ENCODE data around the gene GALNT2. TPM values are rescaled to one million over a fixed set of nuclear protein-coding genes. Genes with fewer than 3 reads are reported as not detected.

Gene GALNT2
- total RNA-seq, 1 donor from 2014 or later: 29.3 TPM

DNA sequence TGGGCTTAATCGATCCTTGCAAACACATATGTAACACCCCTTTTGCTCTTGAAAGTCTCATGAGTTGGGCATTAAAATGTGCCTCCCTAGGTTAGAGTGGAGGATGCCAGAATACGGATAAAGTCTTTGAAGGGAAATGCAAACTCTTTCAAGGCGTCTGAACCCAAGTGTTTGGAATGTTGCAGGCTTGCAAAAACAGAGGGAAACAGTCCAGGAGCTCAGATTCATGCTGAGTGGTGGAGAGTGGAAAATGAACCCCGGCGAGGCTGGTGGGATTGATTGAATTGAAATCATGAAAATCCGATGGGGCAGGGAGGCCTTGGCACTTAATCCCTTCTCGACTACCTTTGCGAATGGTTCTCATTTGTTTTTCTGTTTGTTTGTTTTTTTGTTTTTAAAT, 183.6 kb downstream of the GALNT2 start:
- intact Hi-C loops (cut with DNase I): no loop called here
- DNase-seq (ENCODE audit: low spot score): no peak

DNA sequence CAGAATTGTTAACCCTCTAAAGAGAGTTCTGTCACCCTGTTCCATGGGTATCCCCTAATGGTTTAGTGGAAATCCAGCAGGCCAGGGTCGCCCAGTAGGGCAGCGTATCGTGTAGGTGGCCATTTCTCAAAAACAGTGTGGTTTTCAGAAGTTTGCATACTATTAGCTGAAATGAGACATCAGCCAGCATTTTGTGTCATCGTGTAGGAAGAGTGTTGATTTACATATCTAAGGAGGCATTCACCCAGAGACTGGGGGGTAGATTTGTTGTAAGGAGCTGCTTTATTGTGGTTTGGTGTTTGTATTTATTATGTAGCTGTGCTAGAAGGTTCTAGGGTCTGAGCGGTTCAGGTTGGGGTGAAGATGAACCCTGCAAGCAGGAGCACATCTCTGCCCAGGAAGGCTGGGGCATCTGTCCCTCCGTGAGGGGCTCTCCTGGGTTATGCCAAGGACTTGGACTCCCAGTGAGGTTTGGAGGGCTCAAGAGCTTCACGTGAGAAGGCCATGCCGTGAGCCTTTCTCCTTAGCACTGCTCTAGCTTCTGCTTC, 184.7 kb downstream of the GALNT2 start:
- intact Hi-C loops (cut with DNase I): no loop called here

DNA sequence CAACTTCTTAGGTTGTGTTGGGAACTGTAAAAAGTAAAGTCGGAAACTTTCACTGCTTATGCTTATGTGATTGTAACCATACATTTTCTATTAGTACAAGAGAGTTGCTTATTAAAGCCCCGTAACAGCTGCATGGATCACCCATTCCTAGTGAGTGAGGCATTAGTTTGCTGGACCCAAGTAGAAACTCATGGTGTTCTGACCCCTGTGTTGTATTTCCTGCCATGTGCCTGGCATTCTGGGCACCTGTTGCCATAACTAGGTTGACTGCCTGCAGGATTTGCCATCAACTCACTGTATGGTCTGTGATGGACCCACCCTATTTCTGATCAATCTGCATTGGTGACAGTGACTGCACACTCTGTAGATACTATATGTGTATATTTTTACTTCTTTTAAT, 186.1 kb downstream of the GALNT2 start:
- intact Hi-C loops (cut with DNase I): no loop called here
- no peak for DNase-seq (ENCODE audit: low spot score)

More for the DNA sequence above, 184.7 kb downstream of the GALNT2 start:
- DNase-seq (ENCODE audit: low spot score): no peak

DNA sequence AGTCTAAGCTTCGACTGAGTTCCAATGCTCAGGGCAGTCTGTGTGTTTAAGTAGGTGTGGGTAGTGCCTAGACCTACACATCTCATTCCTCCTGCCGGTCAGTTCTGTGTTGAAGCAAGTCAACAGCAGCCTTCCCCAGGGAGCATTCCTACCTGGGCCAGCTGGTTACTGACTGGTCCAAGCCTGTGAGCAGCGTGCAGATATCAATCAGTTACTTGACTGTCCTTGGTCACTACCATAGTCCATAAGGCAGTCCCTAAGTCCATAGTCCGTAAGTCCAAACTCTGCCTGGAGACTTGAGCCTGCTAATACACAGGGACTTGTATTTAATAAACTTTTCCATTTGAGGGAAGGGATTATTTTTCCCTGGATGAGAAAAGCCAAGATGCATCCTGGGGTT, 187.2 kb downstream of the GALNT2 start:
- no peak for DNase-seq (ENCODE audit: low spot score)
- intact Hi-C loops (cut with DNase I): no loop called here

DNA sequence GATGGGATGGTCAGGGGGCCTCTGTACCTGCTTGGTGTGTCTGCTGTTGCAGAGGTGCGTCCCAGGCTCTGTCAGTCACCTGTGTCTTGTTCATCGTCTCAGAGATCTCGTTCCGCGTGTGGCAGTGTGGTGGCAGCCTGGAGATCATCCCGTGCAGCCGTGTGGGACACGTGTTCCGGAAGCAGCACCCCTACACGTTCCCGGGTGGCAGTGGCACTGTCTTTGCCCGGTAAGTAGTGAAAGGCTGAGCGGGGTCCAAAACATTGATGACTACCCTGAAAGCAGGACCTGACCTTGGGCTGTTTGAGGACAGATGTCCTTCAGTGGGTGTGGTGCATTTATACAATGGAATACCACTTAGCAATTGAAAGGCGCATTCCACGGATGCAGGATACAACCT, 188.1 kb downstream of the GALNT2 start:
- intact Hi-C loops (cut with DNase I): no loop called here
- DNase-seq (ENCODE audit: low spot score): no peak

DNA sequence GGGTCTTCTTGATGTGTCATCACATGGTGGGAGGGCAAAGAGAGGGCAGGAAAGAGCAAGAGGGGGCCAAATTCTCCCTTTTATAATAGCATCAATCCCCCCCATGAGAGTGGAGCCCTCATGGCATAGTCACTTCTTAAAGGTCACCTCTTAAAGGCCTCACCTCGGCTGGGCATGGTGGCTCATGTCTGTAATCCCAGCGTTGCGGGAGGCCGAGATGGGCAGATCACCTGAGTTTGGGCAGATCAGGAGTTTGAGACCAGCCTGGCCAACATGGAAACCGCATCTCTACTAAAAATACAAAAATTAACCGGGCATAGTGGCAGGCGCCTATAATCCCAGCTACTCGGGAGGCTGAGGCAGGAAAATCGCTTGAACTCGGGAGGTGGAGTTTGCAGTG, 189.0 kb downstream of the GALNT2 start:
- intact Hi-C loops (cut with DNase I): no loop called here

DNA sequence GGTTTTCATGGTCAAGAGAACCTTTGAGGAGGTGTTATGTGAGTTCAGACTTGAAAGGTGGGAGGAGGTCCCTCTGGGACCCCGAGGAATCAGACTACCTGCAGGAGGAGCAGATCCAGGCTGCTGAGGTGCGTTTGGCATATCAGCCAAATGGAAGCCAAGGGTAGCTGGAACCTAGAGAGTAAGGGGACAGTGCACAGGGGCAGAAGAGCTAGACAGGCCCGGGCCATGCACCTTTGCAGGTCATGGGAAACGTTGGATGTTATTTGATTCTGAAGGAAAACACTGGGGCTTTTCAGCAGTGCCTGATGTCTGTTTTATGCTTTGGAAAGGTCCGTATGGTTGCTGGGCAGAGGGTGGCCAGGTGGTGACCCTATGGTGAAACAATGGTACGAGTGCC, 189.9 kb downstream of the GALNT2 start:
- no peak for DNase-seq (ENCODE audit: low spot score)
- intact Hi-C loops (cut with DNase I): no loop called here

More for the DNA sequence above, 189.0 kb downstream of the GALNT2 start:
- no peak for DNase-seq (ENCODE audit: low spot score)

DNA sequence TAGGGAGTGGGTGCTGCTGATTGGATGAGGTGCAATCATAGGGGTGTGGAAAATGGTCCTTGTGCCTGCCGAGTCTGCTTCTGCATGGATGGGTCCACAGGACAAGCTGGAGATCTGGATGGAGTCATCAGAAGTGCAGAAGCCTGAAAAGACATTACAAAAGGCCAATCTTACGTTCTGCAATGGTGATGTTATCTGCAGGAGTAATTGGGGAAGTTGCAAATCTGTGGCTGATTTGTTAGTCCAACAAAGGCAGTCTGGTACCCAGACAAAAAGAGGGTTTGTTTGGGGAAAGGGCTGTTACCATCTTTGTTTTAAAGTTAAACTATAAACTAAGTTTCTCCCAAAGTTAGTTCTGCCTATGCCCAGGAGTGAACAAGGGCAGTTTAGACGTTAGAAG, 192.6 kb downstream of the GALNT2 start:
- no peak for DNase-seq (ENCODE audit: low spot score)
- intact Hi-C loops (cut with DNase I): no loop called here

DNA sequence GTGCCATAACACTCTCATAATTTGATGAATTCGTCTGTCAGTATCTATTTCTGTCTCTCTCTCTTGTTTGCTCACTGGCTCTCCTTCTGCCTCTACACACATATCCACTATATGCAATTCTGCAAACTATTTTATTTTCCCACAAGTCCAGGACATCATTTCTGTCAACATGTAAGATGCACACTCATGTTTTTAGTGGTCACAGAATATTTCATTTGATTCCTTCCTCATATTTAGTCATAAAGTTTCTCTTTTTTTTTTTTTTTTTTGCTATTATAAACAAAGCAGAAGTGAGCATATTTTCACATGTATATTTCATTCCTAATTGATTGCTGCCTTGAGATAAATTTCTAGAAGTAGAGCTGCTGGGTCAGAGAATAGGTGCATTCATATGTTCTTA, 193.8 kb downstream of the GALNT2 start:
- no peak for DNase-seq (ENCODE audit: low spot score)
- intact Hi-C loops (cut with DNase I): no loop called here

DNA sequence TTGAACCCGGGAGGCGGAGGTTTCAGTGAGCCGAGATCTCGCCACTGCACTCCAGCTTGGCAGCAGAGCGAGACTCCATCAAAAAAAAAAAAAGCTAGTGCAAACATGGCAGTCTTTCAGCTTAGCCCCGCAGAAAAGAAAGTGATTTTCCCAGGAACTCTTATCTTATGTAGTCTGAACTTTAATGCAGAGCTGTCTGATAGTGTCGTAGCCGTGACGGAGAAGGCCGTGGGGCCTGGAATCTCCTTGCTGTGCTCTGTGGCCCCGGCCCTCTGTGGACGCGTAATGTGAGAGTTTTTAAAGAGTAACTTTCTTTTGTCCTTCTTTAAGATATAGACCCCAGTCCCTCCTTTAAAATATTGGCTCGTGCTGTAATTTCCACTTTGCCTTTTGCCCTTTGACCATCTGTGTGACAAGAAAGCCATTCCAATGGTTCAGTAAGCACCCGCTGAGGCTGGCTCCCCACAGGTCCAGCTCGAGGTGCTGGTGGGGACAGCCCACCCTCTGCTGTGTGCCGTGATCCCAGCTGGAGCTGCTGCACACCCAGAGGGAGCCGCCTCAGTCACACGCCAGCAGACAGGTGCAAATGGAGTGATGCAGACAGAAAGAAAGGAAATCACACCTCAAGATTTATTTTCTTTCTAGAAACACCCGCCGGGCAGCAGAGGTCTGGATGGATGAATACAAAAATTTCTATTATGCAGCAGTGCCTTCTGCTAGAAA, 195.1 kb downstream of the GALNT2 start:
- intact Hi-C loops (cut with DNase I): no loop called here
- no peak for DNase-seq (ENCODE audit: low spot score)

DNA sequence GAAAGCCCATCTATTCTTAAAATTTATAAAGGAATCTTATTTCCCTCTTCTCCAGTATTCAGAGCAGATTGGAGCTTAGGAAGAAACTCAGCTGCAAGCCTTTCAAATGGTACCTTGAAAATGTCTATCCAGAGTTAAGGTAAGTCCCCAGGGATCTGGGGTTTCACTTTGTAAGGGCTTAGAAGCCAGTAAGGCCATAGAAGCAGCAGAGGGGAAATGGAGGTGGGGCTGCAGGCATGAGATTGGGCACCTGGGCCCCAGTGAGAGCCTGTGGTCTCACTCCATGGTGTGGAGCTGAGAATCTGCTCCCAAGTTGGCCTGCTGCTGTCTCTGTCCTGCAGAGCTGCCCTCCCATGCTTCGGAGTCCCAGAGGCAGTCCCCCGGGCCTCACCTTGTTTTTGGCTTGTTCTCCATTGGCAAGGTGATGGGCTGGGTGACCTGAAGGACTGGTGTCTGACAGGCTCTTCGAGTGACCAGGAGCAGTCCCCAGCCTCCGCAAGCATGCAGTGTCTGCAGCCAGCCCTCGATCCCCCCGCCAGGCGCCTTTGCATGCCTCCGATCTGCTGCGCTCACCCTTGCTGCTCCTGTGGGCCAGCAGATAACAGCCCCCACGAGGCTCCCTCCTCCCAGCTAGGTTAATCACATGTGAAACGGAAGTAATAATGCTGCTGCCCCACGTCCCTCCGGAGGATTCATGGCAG, 196.0 kb downstream of the GALNT2 start:
- intact Hi-C loops (cut with DNase I): no loop called here
- no peak for DNase-seq (ENCODE audit: low spot score)

DNA sequence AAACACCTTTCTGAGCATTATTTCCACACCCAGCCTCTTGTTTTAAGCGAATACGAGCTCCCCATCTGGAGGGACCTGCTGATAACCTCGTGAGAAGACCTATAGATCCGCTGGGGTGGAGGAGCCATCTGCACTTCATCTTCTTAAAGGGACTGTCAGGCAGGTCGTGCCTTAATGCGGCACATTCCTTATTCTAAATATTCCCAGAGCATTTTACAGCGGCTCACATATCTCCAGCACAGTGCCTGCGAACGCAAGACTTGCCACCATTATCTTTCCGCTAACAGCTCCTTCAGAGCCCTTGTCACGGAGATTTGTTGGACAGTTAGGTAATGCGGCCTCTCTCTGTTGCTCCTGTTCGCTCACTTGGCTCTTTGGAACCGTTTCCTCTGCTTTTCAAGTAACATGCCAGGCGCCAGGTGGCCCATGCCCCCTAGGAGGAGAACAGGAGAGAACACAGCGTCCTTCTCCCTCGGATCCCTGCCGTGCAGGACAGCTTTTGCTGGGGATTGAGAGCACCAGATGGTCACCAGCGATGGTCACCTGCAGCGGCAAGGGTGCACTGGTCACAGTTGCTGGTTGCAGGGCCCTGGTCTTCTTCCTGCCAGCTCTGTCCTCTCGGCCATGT, 196.6 kb downstream of the GALNT2 start:
- no peak for DNase-seq (ENCODE audit: low spot score)
- intact Hi-C loops (cut with DNase I): no loop called here

DNA sequence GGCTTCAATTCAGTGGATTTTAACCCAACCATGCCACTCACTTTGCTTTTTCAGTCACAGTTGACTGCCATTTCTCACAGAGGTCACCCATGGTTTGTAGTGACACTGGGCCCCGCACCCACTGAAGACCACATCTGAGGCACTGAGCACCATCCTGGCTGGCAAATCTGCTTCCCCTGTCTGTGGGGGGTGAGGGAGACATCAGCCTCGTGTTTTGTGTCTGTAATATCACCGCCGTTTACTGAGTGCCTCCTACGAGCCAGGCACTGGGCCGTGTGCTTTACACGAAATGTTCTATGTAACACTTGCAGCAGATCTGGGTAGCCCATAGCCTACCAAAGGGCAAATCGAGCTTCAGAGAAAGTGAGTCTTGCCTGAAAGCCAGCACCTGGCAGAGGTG, 197.3 kb downstream of the GALNT2 start:
- no peak for DNase-seq (ENCODE audit: low spot score)
- intact Hi-C loops (cut with DNase I): no loop called here

DNA sequence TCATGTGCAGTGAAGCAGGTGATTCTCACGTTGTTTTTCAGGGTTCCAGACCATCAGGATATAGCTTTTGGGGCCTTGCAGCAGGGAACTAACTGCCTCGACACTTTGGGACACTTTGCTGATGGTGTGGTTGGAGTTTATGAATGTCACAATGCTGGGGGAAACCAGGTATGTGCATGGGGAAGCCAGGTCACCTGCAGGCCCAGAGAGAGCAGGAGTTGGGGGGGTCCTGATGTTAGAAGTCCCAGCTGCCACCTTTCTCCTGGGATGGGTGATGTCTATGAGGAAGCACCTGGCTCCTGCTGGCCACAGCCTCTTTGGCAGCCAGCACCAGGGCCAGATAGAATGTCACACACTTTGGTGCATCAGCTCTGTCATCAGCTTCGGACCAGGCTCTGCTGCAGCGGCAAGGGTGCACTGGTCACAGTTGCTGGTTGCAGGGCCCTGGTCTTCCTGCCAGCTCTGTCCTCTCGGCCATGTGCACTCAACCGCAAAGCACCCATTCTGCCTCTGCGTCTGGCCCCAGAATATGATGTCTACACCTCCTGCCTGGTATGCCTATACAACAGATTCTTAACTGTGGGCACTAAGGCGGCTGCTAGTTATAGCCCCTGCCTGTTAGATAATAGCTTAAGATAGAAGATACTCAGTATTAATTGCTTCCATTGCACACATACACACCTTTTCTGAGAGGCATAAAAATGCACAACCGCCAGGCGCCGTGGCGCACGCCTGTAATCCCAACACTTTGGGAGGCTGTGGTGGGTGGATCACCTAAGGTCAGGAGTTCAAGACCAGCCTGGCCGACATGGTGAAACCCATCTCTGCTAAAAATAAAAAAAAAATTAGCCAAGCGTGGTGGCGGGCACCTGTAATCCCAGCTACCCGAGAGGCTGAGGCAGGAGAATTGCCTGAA, 198.4 kb downstream of the GALNT2 start:
- no peak for DNase-seq (ENCODE audit: low spot score)
- intact Hi-C loops (cut with DNase I): no loop called here

DNA sequence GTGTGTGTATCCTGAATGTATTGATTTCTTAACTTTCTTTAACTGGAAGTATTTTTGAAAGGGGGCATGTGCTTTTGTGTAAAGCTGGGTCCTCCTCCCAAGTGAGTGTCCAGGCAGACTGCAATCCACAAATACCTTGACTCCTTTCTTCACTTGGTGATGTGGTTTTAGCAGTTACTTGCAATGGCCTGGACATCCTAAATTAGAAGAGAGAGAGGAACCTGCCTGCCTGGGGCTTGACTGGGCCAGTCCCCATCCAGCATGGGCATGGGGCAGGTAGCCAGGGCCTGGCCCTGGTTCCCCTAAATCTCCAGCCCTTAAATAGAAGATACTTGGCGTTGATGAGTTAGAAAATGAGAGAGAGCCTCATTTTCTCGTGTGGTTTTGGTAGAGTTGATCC, 199.4 kb downstream of the GALNT2 start:
- intact Hi-C loops (cut with DNase I): no loop called here
- DNase-seq (ENCODE audit: low spot score): no peak

DNA sequence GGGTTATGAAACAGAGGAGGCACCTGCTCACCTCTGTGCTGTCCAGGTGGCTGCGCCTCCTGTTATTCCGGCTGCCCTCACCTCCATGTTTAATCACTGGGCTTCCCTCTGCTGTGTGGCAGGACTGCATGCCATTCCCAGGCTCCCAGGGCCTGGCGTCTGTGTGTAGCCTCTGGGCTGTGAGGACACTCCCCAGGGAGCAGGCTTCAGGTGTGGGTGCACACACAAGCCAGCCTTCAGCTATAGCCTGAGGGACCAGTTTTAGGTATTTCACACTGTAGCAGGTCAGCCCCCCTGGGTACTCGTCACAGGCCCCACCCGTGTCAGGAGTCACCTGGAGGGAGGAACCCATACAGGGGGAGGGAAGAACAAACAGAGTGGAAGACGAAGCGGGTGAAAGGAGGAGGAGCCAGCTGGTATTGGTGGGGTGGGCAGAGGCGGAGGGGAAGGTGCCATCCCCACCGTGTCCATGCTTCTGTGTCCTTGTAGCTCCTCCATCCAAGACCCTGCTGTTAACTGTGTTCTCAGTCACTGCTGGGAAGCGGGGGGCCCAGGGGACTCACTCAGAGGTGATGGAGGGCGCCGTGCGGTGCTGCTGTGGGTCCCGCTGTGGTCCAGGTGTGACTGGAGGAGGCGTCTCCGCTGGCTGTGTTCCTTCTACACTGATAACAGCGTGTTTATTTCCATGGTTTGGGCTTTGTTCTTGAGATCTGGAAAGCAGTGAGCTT, 200.5 kb downstream of the GALNT2 start:
- DNase-seq (ENCODE audit: low spot score): no peak

DNA sequence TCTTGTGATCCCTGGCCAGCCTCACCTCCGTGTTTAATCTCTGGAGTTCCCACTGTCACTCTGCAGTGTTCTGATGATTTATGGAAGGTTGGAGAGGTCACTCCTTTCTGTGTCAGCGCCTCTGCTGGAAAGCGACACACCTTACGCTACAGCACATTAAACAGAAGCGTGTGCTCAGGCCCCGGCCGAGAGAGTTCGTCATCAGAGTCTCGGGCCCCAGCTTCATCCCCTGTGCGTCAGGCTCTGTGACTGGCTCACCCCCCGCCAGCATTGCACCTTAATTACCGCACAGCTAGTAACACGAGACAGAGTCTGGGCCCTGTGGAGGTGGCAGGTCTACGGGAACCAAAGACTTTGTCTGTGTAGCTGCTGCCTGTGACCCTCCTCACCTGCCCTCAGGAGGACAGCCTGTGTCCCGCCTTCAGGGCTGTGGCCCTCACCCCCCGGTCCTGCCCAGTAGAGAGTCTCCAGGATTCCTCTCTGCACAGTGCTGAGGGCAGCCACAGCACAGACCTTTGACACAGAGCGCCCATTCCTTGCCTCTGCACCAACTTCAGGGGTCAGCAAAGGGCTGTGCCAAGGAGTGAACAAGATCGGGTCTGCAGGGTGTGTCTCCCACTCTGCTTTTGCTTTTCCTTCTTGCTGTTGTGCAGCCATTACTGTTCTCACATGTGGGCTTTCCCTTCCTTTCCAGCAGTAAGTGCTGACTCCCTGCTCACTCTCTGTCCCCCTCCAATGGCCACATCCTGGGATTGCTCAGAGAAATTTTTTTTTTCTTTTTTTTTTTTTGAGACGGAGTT, 201.5 kb downstream of the GALNT2 start:
- intact Hi-C loops (cut with DNase I): no loop called here
- no peak for DNase-seq (ENCODE audit: low spot score)

More for the DNA sequence above, 200.5 kb downstream of the GALNT2 start:
- intact Hi-C loops (cut with DNase I): no loop called here

DNA sequence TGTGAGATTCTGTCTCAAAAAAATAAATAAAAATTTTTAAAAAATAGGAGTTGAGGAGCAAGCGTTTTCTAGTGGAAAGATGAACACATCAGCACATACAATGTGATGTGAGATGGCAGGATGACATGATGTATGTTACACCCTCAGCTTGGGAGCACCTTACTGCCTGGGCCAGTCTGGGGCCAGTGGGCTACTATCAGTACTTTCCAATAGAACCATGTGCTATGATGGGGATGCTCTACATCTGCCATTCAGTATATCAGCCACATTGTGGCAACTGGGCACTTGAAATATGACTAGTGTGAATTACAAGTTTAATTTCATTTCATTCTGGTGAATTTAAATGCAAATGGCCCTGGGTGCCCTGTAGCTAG, 203.1 kb downstream of the GALNT2 start:
- intact Hi-C loops (cut with DNase I): loop anchor here (5.0 kb wide), 1 partner anchor 37 kb away; no protein-coding TSS in a partner anchor
- no peak for DNase-seq (ENCODE audit: low spot score)
